GM21717 (cell line): Measurements from ENCODE around the gene ABHD18.
"Not testable (repeated sequence)": the region's sequence is repeated elsewhere in the genome, so short reads cannot be mapped to it uniquely, and the experiment has no call there.

Source experiments
- ATAC-seq: cut with Tn5 transposase; IDR thresholded peaks from one replicate; pipeline ENCODE4 v1.9.1; 2021; ENCODE audit warnings: mild to moderate bottlenecking, moderate library complexity; ENCODE audit not compliant: unreplicated experiment

Gene ABHD18

DNA sequence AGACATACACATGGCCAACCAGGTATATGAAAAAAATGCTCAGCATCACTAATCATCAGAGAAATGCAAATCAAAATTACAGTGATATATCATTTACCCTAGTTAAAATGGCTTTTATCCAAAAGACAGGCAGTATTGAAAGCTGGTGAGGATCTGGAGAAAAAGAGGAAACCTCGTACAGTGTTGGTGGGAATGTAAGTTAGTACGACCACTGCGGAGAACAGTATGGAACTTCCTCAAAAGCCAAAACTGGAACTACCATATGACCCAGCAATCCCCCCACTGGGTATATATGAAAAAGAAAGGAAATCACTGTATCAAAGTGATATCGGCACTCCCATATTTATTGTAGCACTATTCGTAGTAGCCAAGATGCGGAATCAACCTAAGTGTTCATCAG lies 23.4 kb downstream of the ABHD18 start:
- no peak for ATAC-seq

- ATAC-seq: no peak
Measured at GRCh38 chr4:127993151-127993550, 27.9 kb downstream of the ABHD18 start.

DNA sequence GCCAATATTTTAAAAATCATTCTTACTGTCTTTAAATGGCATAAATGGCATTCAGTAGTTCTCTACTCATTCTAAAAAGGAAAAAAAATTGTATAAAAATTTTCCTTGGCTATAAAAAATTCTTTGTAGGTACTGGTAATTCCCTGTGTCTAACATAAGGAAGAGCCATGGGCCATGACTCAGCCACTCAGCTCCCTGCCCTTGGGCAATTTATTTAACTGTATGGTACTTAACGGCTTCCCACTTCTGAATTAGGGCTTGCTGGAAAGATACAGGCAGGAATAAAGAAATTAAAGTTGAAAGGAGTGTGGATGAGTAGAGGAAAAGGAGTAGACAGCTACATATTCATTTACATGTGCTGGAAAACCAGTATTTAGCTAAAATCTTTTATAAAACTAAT lies 30.6 kb downstream of the ABHD18 start:
- ATAC-seq: no peak

DNA sequence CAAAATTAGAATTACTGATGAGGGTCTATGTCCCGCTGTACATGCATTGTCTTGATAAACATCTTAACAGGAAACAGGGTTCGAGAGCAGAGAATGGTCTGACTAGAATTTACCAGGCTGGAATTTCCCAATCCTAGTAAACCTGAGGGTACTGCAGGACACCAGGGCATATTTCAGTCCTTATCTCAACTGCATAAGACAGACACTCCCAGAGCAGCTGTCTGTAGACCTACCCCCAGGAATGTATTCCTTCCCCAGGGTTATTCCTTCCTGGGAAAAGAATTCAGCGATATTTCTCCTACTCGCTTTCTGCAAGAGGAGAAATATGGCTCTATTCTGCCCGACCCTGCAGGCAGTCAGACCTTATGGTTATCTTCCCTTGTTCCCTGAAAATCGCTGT lies 31.3 kb downstream of the ABHD18 start:
- not testable (repeated sequence) for ATAC-seq

DNA sequence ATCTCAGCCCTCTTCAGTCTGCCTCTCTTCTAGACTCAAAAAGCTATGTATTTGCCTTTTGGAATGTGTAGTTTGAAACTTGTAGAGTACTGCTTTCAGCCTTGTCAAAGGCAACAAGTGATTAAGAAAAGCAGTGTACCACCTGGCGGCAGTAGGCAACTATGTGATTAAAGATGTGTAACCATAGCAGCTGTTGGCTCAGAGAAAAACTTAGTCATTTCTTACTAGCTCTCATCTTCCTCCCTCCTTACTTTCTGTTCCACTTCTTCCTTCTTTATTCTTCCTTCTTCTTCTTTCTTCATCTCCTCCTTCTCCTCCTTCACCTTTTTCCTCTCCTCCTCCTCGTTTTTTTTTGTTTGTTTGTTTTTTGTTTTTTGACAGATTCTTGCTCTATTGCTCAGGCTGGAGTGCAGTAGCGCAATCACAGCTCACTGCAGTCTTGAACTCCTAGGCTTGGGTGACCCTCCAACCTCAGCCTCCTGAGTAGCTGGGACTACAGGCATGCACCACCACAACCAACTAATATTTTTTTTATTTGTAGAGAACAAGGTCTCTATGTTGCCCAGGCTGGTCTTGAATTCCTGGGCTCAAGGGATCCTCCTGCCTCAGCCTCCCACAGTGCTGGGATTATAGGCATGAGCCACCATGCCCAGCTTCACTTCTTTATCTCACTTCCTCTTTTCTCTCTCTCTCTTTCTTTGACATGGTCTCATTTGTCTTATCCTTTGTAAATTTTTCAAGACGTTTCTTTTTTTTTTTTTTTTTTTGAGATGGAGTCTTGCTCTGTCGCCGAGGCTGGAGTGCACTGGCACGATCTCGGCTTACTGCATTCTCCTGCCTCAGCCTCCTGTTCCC lies 32.6 kb downstream of the ABHD18 start:
- peak; percentile 100 for ATAC-seq

DNA sequence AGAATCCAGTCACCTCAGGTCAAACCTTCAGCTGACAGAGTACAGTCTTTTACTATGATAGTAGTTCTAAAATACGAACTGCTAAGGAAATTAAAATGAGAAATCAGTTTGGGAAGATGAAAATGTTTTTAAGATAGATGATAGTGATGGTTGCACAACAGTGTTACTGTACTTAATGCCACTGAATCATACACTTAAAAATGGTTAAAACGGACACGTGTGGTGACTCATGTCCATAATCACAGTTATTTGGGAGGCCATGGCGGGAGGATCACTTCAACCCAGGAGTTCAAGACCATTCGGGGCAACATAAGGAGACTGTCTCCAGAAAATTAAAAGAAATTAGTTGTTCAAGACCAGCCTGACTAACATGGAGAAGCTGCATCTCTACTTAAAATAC lies 41.4 kb downstream of the ABHD18 start:
- no peak for ATAC-seq

- ATAC-seq: no peak
Measured at GRCh38 chr4:128009428-128009827, 44.2 kb downstream of the ABHD18 start.

GRCh38 chr4:128025319-128025718 lies 60.1 kb downstream of the ABHD18 start:
- ATAC-seq: no peak

DNA sequence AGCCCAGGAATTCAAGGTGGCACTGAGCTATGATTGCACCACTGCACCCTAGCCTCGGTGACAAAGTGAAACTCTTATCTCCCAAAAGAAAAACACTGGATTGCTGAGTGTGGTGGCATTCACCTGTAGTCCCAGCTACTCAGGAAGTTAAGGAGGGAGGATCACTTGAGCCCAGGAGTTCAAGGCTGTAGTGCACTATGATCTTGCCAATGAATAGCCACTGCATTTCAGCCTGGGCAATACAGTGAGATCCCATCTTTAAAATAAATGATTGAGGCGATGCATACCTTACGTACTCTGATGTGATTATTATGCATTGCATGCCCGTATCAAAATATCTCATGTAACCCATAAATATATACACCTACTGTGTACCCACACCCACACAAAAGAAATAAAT lies 64.7 kb downstream of the ABHD18 start:
- no peak for ATAC-seq

DNA sequence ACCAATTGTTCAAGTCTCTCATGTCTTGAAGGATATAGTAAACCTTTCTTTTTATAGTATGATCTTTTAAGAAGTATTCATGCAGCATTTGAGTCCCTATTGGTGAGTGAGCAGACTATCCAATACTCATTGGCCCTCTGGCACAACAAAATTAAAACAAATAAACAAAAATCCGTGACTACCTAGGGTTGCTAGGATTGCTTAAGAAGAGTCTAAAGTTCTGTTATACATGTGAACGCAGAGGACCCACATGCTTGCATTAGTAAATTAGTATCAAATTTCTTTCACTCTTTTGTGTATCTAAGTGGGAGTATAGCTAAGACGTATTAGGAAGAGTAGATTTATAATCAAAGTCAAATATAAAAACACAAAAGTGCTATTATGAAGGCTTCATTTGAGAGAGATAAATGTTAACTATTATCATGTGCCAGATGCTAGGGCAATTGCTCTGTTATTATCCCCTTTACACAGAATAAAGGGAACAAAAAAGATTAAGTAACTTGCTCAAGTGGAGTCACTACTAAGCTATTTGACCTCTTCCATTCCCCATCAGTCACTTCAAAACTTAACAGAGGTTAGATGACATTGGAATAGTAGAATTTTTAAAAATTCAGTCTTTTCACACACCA lies 66.7 kb downstream of the ABHD18 start:
- no peak for ATAC-seq

- no peak for ATAC-seq
Measured at GRCh38 chr4:128039568-128039967, 74.4 kb downstream of the ABHD18 start.

GRCh38 chr4:128047019-128047418 lies 81.8 kb downstream of the ABHD18 start:
- ATAC-seq: not testable (repeated sequence)

GRCh38 chr4:128047514-128047913 lies 82.3 kb downstream of the ABHD18 start:
- not testable (repeated sequence) for ATAC-seq

- ATAC-seq: not testable (repeated sequence)
Measured at GRCh38 chr4:128051229-128051628, 86.0 kb downstream of the ABHD18 start.

GRCh38 chr4:128054907-128055306 lies 89.7 kb downstream of the ABHD18 start:
- not testable (repeated sequence) for ATAC-seq

DNA sequence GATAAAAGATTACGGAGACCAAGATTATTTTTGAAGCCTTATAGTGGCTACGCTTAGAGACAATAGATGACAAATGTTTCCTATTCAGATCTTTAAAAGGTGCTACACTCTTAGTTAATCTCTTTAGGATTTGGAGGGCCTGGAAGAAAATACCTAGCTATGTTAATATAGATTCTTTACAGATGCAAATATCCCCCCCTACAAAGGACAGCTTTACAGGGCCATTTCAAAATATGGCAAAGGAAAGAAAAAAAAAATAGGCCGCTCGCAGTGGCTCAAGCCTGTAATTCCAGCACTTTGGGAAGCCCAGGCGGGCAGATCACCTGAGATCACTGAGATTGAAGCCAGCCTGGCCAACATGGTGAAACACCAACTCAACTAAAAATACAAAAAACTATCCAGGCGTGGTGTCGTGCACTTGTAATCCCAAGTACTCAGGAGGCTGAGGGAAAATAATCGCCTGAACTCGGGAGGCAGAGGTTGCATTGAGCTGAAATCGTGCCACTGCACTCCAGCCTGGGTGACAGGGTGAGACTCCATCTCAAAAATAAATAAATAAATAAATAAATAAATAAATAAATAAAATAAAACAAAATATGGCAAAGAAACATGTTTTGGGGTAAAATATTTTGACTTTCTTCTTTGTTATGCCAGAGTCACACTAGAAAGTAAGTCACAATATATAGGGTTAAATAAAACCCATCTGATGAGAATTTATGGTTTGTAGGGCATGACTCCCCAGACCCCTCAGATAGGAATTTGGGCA lies 90.4 kb downstream of the ABHD18 start:
- not testable (repeated sequence) for ATAC-seq

- no peak for ATAC-seq
Measured at GRCh38 chr4:128056396-128056795, 91.2 kb downstream of the ABHD18 start.

GRCh38 chr4:128060121-128060698 lies 95.0 kb downstream of the ABHD18 start:
- no peak for ATAC-seq

GRCh38 chr4:128060699-128061565 lies 95.7 kb downstream of the ABHD18 start, which contains the start of gene LARP1B:
TSS of gene LARP1B (plus strand) at chr4:128061312. CDS start at chr4:128074952, 13,640 bp downstream.
- ATAC-seq: peak; percentile 89
